Measurements from ENCODE around the gene CACNA1C. TPM values are rescaled to one million over a fixed set of nuclear protein-coding genes. Genes with fewer than 3 reads are reported as not detected.
A peak's percentile ranks its signal among the peaks of the same experiment; 100 is the strongest.

CACNA1C gene
- total RNA-seq, 2 donors from 2014 or later = 70.0 to 127 TPM

GRCh38 chr12:2112401-2112800 lies 59.6 kb downstream of the CACNA1C start:
- H3K27me3 ChIP-seq (replicated peaks; ENCODE audit: insufficient read depth) = no peaks in the 10 kb centered on the region
- no peak for ATAC-seq (ENCODE audit: insufficient number of reproducible peaks, low FRiP score, low read depth)
- peak overlapping the region; percentile 55 to 65 for H3K27ac ChIP-seq
- H3K4me3 ChIP-seq = no peak overlapping the region
- peaks cover 11% of the 10 kb centered on the region for H3K36me3 ChIP-seq
- H3K4me1 ChIP-seq (ENCODE audit: control insufficient read depth in 1 of 2, low read depth in 2 of 2) = peaks cover 39 to 75% of the 10 kb centered on the region in 2 donors
- no peak for TF ChIP-seq CTCF (IDR thresholded peaks at IDR 0.05)
- H3K9me3 ChIP-seq = no peaks in the 10 kb centered on the region
- no peak for DNase-seq (ENCODE audit: low spot score)

GRCh38 chr12:2113119-2113912 lies 60.5 kb downstream of the CACNA1C start:
- Histone ChIP-seq H3K27ac (peak overlapping the region; percentile 36 to 46), H3K4me3 (no peak overlapping the region), H3K27me3 (replicated peaks; ENCODE audit: insufficient read depth) (no peaks in the 10 kb centered on the region), H3K36me3 (peaks cover 11% of the 10 kb centered on the region), H3K4me1 (ENCODE audit: control insufficient read depth in 1 of 2, low read depth in 2 of 2) (peaks cover 39 to 78% of the 10 kb centered on the region in 2 donors), H3K9me3 (no peaks in the 10 kb centered on the region)
- ATAC-seq (ENCODE audit: insufficient number of reproducible peaks, low FRiP score, low read depth) (no peak), DNase-seq (ENCODE audit: low spot score) (no peak)
- no peak for TF ChIP-seq CTCF (IDR thresholded peaks at IDR 0.05)

GRCh38 chr12:2114071-2114470 lies 61.3 kb downstream of the CACNA1C start:
- no peaks in the 10 kb centered on the region for H3K9me3 ChIP-seq
- no peak for TF ChIP-seq CTCF (IDR thresholded peaks at IDR 0.05)
- peaks cover 35 to 78% of the 10 kb centered on the region in 2 donors for H3K4me1 ChIP-seq (ENCODE audit: control insufficient read depth in 1 of 2, low read depth in 2 of 2)
- peaks cover 11% of the 10 kb centered on the region for H3K36me3 ChIP-seq
- no peak overlapping the region for H3K4me3 ChIP-seq
- H3K27ac ChIP-seq = peak overlapping the region in 1 of 2 donors; percentile 46
- DNase-seq (ENCODE audit: low spot score) (no peak), ATAC-seq (ENCODE audit: insufficient number of reproducible peaks, low FRiP score, low read depth) (no peak)
- no peaks in the 10 kb centered on the region for H3K27me3 ChIP-seq (replicated peaks; ENCODE audit: insufficient read depth)

GRCh38 chr12:2115101-2115845 lies 62.5 kb downstream of the CACNA1C start:
- Histone ChIP-seq H3K4me3 (no peak overlapping the region), H3K27ac (no peak overlapping the region), H3K27me3 (replicated peaks; ENCODE audit: insufficient read depth) (no peaks in the 10 kb centered on the region), H3K36me3 (peaks cover 11% of the 10 kb centered on the region), H3K9me3 (no peaks in the 10 kb centered on the region), H3K4me1 (ENCODE audit: control insufficient read depth in 1 of 2, low read depth in 2 of 2) (peaks cover 43 to 78% of the 10 kb centered on the region in 2 donors)
- ATAC-seq (ENCODE audit: insufficient number of reproducible peaks, low FRiP score, low read depth) (no peak), DNase-seq (ENCODE audit: low spot score) (no peak)
- TF ChIP-seq CTCF (IDR thresholded peaks at IDR 0.05) = no peak

- Histone ChIP-seq H3K4me3 (no peak overlapping the region), H3K36me3 (peaks cover 11% of the 10 kb centered on the region), H3K27me3 (replicated peaks; ENCODE audit: insufficient read depth) (no peaks in the 10 kb centered on the region), H3K4me1 (ENCODE audit: control insufficient read depth in 1 of 2, low read depth in 2 of 2) (peaks cover 29 to 77% of the 10 kb centered on the region in 2 donors), H3K27ac (peak overlapping the region in 1 of 2 donors; percentile 81), H3K9me3 (no peaks in the 10 kb centered on the region)
- TF ChIP-seq CTCF (IDR thresholded peaks at IDR 0.05) = no peak
- DNase-seq (ENCODE audit: low spot score) (no peak), ATAC-seq (ENCODE audit: insufficient number of reproducible peaks, low FRiP score, low read depth) (no peak)
Measured at GRCh38 chr12:2117541-2117940, 64.8 kb downstream of the CACNA1C start.

All from thoracic aorta (tissue), 2 donors.